Measurements from ENCODE around the gene BCORL1. TPM values are rescaled to one million over a fixed set of nuclear protein-coding genes. Genes with fewer than 3 reads are reported as not detected.
A peak's percentile ranks its signal among the peaks of the same experiment; 100 is the strongest.

The BCORL1 gene
- total RNA-seq, 1 donor from 2014 or later, result 9.3 TPM

GRCh38 chrX:130083656-130084382 lies 101.4 kb downstream of the BCORL1 start:
- Mint-ChIP-seq H3K27ac (peak overlapping the region; percentile 90), H3K9me3 (no peaks in the 10 kb centered on the region), H3K4me1 (ENCODE audit: low read depth) (peaks cover 62% of the 10 kb centered on the region), H3K4me3 (peak overlapping the region; percentile 79), H3K36me3 (ENCODE audit: low read depth) (peaks cover 10% of the 10 kb centered on the region), H3K27me3 (ENCODE audit: insufficient read depth) (no peaks in the 10 kb centered on the region)
- intact Hi-C loops (cut with micrococcal nuclease), result loop anchor here (5.0 to 10.0 kb wide), 5 partner anchors 258 to 1741 kb away; partner anchors contain the start of genes ENOX2, RBMX2 and SASH3
- no peak for DNase-seq (ENCODE audit: low spot score)

GRCh38 chrX:130084631-130085237 lies 102.3 kb downstream of the BCORL1 start:
- Mint-ChIP-seq H3K9me3 (no peaks in the 10 kb centered on the region), H3K27ac (peak overlapping the region; percentile 90), H3K27me3 (ENCODE audit: insufficient read depth) (no peaks in the 10 kb centered on the region), H3K36me3 (ENCODE audit: low read depth) (peaks cover 6% of the 10 kb centered on the region), H3K4me3 (peak overlapping the region; percentile 79), H3K4me1 (ENCODE audit: low read depth) (peaks cover 62% of the 10 kb centered on the region)
- DNase-seq (ENCODE audit: low spot score), result no peak
- intact Hi-C loops (cut with micrococcal nuclease), result loop anchor here (5.0 to 10.0 kb wide), 5 partner anchors 258 to 1740 kb away; partner anchors contain the start of genes ENOX2, RBMX2 and SASH3

- intact Hi-C loops (cut with micrococcal nuclease), result loop anchor here (10.0 kb wide), 3 partner anchors 311 to 1739 kb away; partner anchors contain the start of genes ENOX2 and SASH3
- H3K9me3 Mint-ChIP-seq, result no peaks in the 10 kb centered on the region
- H3K4me1 Mint-ChIP-seq (ENCODE audit: low read depth), result peaks cover 59% of the 10 kb centered on the region
- peaks cover 4% of the 10 kb centered on the region for H3K36me3 Mint-ChIP-seq (ENCODE audit: low read depth)
- peak overlapping the region; percentile 90 for H3K27ac Mint-ChIP-seq
- DNase-seq (ENCODE audit: low spot score), result no peak
- peak overlapping the region; percentile 79 for H3K4me3 Mint-ChIP-seq
- H3K27me3 Mint-ChIP-seq (ENCODE audit: insufficient read depth), result no peaks in the 10 kb centered on the region
Measured at GRCh38 chrX:130085551-130086446, 103.4 kb downstream of the BCORL1 start.

GRCh38 chrX:130086447-130087206 lies 104.2 kb downstream of the BCORL1 start:
- no peaks in the 10 kb centered on the region for H3K9me3 Mint-ChIP-seq
- no peaks in the 10 kb centered on the region for H3K27me3 Mint-ChIP-seq (ENCODE audit: insufficient read depth)
- H3K27ac Mint-ChIP-seq, result peak overlapping the region; percentile 90
- peaks cover 4% of the 10 kb centered on the region for H3K36me3 Mint-ChIP-seq (ENCODE audit: low read depth)
- peak; percentile 65 for DNase-seq (ENCODE audit: low spot score)
- intact Hi-C loops (cut with micrococcal nuclease), result loop anchor here (10.0 kb wide), 3 partner anchors 312 to 1738 kb away; partner anchors contain the start of genes ENOX2 and SASH3
- peak overlapping the region; percentile 79 for H3K4me3 Mint-ChIP-seq
- H3K4me1 Mint-ChIP-seq (ENCODE audit: low read depth), result peaks cover 55% of the 10 kb centered on the region

- H3K4me1 Mint-ChIP-seq (ENCODE audit: low read depth), result peaks cover 46% of the 10 kb centered on the region
Measured at GRCh38 chrX:130090364-130090763, 107.9 kb downstream of the BCORL1 start.

GRCh38 chrX:130091980-130092522 lies 109.6 kb downstream of the BCORL1 start:
- peak overlapping the region; percentile 83 for H3K4me3 Mint-ChIP-seq
- peak overlapping the region; percentile 94 for H3K27ac Mint-ChIP-seq
- intact Hi-C loops (cut with micrococcal nuclease), result loop anchor here (1.0 to 2.0 kb wide), 3 partner anchors 10 to 29 kb away; no protein-coding TSS in a partner anchor
- peak; percentile 79 for DNase-seq (ENCODE audit: low spot score)
- H3K27me3 Mint-ChIP-seq (ENCODE audit: insufficient read depth), result no peaks in the 10 kb centered on the region
- H3K4me1 Mint-ChIP-seq (ENCODE audit: low read depth), result peaks cover 29% of the 10 kb centered on the region
- H3K9me3 Mint-ChIP-seq, result no peaks in the 10 kb centered on the region
- H3K36me3 Mint-ChIP-seq (ENCODE audit: low read depth), result peaks cover 1% of the 10 kb centered on the region

More at GRCh38 chrX:130090364-130090763, 107.9 kb downstream of the BCORL1 start:
- peaks cover 4% of the 10 kb centered on the region for H3K36me3 Mint-ChIP-seq (ENCODE audit: low read depth)
- no peak for DNase-seq (ENCODE audit: low spot score)
- H3K27me3 Mint-ChIP-seq (ENCODE audit: insufficient read depth), result no peaks in the 10 kb centered on the region
- H3K27ac Mint-ChIP-seq, result no peak overlapping the region
- intact Hi-C loops (cut with micrococcal nuclease), result no loop called here
- H3K4me3 Mint-ChIP-seq, result peak overlapping the region; percentile 5
- no peaks in the 10 kb centered on the region for H3K9me3 Mint-ChIP-seq

GRCh38 chrX:130093271-130093670 lies 110.8 kb downstream of the BCORL1 start:
- H3K27me3 Mint-ChIP-seq (ENCODE audit: insufficient read depth), result no peaks in the 10 kb centered on the region
- intact Hi-C loops (cut with micrococcal nuclease), result loop anchor here (2.0 kb wide), 1 partner anchor 28 kb away; no protein-coding TSS in a partner anchor
- peaks cover 25% of the 10 kb centered on the region for H3K4me1 Mint-ChIP-seq (ENCODE audit: low read depth)
- no peak for DNase-seq (ENCODE audit: low spot score)
- no peak overlapping the region for H3K27ac Mint-ChIP-seq
- no peaks in the 10 kb centered on the region for H3K9me3 Mint-ChIP-seq
- H3K4me3 Mint-ChIP-seq, result no peak overlapping the region
- peaks cover 1% of the 10 kb centered on the region for H3K36me3 Mint-ChIP-seq (ENCODE audit: low read depth)

GRCh38 chrX:130094696-130095095 lies 112.3 kb downstream of the BCORL1 start:
- DNase-seq (ENCODE audit: low spot score), result no peak
- Mint-ChIP-seq H3K27me3 (ENCODE audit: insufficient read depth) (no peaks in the 10 kb centered on the region), H3K4me1 (ENCODE audit: low read depth) (peaks cover 28% of the 10 kb centered on the region), H3K9me3 (no peaks in the 10 kb centered on the region), H3K36me3 (ENCODE audit: low read depth) (peaks cover 1% of the 10 kb centered on the region), H3K4me3 (no peak overlapping the region), H3K27ac (no peak overlapping the region)
- intact Hi-C loops (cut with micrococcal nuclease), result no loop called here

GRCh38 chrX:130095249-130096030 lies 113.0 kb downstream of the BCORL1 start:
- H3K9me3 Mint-ChIP-seq, result no peaks in the 10 kb centered on the region
- peaks cover 1% of the 10 kb centered on the region for H3K36me3 Mint-ChIP-seq (ENCODE audit: low read depth)
- intact Hi-C loops (cut with micrococcal nuclease), result no loop called here
- peaks cover 32% of the 10 kb centered on the region for H3K4me1 Mint-ChIP-seq (ENCODE audit: low read depth)
- no peak for DNase-seq (ENCODE audit: low spot score)
- H3K27me3 Mint-ChIP-seq (ENCODE audit: insufficient read depth), result no peaks in the 10 kb centered on the region
- H3K4me3 Mint-ChIP-seq, result no peak overlapping the region
- no peak overlapping the region for H3K27ac Mint-ChIP-seq

- H3K9me3 Mint-ChIP-seq, result no peaks in the 10 kb centered on the region
- peaks cover 3% of the 10 kb centered on the region for H3K36me3 Mint-ChIP-seq (ENCODE audit: low read depth)
- DNase-seq (ENCODE audit: low spot score), result no peak
- peak overlapping the region; percentile 22 for H3K4me3 Mint-ChIP-seq
- H3K4me1 Mint-ChIP-seq (ENCODE audit: low read depth), result peaks cover 27% of the 10 kb centered on the region
- intact Hi-C loops (cut with micrococcal nuclease), result no loop called here
- no peaks in the 10 kb centered on the region for H3K27me3 Mint-ChIP-seq (ENCODE audit: insufficient read depth)
- H3K27ac Mint-ChIP-seq, result no peak overlapping the region
Measured at GRCh38 chrX:130097507-130098209, 115.2 kb downstream of the BCORL1 start.

GRCh38 chrX:130098210-130098552 lies 115.7 kb downstream of the BCORL1 start:
- H3K4me1 Mint-ChIP-seq (ENCODE audit: low read depth), result peaks cover 27% of the 10 kb centered on the region
- H3K4me3 Mint-ChIP-seq, result peak overlapping the region; percentile 22

More at GRCh38 chrX:130098210-130098552, 115.7 kb downstream of the BCORL1 start:
- no peak for DNase-seq (ENCODE audit: low spot score)
- Mint-ChIP-seq H3K27me3 (ENCODE audit: insufficient read depth) (no peaks in the 10 kb centered on the region), H3K9me3 (no peaks in the 10 kb centered on the region), H3K36me3 (ENCODE audit: low read depth) (peaks cover 3% of the 10 kb centered on the region), H3K27ac (peak overlapping the region; percentile 29)
- intact Hi-C loops (cut with micrococcal nuclease), result no loop called here

All from activated T-helper 1 cell treated with anti-CD3 and anti-CD28 coated beads, Interleukin-12 subunit alpha, Interleukin-12 subunit beta, Interleukin-2, Interleukin-4 antibody, amounts not matched to agents 30 ng/mL and 10 ng/mL and 1 ng/mL, durations not matched to agents 14 hours and 24 hours and 36 hours (primary cell).